ENCODE data around the gene DNAJC18.
"Not testable (repeated sequence)": the region's sequence is repeated elsewhere in the genome, so short reads cannot be mapped to it uniquely, and the experiment has no call there.

Gene DNAJC18

GRCh38 chr5:139439013-139439903, at the start of gene DNAJC18:
DNAJC18 (minus strand) TSS chr5:139439525; CDS start chr5:139439445, 80 bp downstream.
- DNase-seq (ENCODE audit: low read depth): peak; percentile 77

- no peak for DNase-seq (ENCODE audit: low read depth)
Observed at GRCh38 chr5:139488260-139488659, 48.9 kb upstream of the DNAJC18 start.

DNA sequence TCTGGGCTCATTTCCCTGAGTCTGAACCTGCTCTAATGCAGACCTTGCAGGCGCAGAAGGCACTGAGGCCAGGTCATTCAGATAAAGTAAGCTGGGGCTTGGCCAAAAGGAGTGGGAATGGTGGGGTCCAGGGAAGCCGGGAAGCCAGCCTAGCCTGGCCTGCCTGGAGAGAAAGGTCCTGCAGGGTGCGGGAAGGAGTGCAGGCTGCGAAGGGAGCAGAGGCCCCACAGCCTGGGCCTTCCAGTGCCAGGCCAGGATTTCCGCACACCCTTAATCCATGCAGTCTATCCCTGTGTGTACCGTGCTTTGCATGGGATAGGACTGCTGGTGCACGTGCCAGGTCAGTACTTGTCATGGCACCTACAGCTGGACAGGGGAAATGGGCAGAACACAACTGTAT, 46.9 kb upstream of the DNAJC18 start:
- DNase-seq (ENCODE audit: low read depth): no peak

DNA sequence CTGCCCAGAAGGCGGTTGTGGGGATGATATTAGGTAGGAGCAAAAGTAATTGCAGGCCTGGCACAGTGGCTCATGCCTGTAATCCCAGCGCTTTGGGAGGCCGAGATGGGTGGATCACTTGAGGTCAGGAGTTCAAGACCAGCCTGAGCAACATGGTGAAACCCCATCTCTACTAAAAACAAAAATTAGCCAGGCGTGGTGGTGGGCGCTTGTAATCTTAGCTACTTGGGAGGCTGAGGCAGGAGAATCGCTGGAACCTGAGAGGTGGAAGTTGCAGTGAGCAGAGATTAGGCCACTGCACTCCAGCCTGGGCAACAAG, 43.5 kb upstream of the DNAJC18 start:
- not testable (repeated sequence) for DNase-seq (ENCODE audit: low read depth)

- DNase-seq (ENCODE audit: low read depth): peak; percentile 47
Observed at GRCh38 chr5:139482050-139482889, 42.9 kb upstream of the DNAJC18 start, which contains the start of gene STING1. STING1 (minus strand) TSS chr5:139482758; CDS start chr5:139481704, 1,054 bp downstream.

- no peak for DNase-seq (ENCODE audit: low read depth)
Observed at GRCh38 chr5:139481580-139482049, 42.3 kb upstream of the DNAJC18 start.

- DNase-seq (ENCODE audit: low read depth): no peak
Observed at GRCh38 chr5:139481122-139481533, 41.8 kb upstream of the DNAJC18 start.

- DNase-seq (ENCODE audit: low read depth): not testable (repeated sequence)
Observed at GRCh38 chr5:139479729-139480128, 40.4 kb upstream of the DNAJC18 start.

GRCh38 chr5:139478657-139479423, 39.5 kb upstream of the DNAJC18 start:
- not testable (repeated sequence) for DNase-seq (ENCODE audit: low read depth)

- DNase-seq (ENCODE audit: low read depth): no peak
Observed at GRCh38 chr5:139475865-139476617, 36.7 kb upstream of the DNAJC18 start.

GRCh38 chr5:139474890-139475791, 35.8 kb upstream of the DNAJC18 start:
- no peak for DNase-seq (ENCODE audit: low read depth)

DNA sequence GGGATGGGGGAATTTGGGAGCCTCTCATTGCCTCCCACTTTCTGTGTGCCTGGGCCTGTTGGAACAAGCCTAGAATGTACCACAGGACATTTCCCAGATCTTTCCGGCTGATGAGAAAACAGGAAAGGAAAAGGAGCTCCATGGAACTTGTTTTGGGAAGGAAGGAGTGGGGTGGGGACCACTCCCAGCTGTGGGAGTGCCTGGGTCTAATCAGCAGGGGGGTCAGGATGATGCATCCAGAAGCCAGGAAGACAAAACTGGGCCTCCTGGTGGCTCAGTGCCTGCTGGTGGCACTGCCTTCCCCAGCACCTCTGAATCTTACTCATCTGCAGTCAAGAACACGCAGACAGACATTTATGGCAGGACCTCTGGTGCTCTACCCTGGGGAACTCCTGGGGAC, 34.2 kb upstream of the DNAJC18 start:
- no peak for DNase-seq (ENCODE audit: low read depth)

DNA sequence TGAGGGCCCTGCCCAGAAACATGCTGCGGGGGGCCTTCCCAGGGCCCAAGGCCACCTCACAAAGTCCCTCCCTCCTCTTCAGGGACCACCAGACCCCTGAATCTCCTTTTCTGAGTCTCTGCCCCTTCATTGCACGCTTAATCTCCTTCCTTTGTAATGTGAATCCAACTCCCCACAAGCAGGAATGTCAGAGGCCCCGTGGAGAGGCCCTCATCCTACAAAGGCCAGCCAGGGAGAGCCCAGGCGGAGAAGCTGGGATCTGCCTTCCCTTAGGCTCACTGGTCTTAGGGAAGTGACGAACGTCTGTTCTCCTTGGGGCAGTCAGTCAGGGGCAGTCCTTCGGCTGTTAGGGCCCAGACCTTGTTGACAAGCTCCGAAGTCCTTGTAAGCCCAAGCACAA, 33.8 kb upstream of the DNAJC18 start:
- no peak for DNase-seq (ENCODE audit: low read depth)

DNA sequence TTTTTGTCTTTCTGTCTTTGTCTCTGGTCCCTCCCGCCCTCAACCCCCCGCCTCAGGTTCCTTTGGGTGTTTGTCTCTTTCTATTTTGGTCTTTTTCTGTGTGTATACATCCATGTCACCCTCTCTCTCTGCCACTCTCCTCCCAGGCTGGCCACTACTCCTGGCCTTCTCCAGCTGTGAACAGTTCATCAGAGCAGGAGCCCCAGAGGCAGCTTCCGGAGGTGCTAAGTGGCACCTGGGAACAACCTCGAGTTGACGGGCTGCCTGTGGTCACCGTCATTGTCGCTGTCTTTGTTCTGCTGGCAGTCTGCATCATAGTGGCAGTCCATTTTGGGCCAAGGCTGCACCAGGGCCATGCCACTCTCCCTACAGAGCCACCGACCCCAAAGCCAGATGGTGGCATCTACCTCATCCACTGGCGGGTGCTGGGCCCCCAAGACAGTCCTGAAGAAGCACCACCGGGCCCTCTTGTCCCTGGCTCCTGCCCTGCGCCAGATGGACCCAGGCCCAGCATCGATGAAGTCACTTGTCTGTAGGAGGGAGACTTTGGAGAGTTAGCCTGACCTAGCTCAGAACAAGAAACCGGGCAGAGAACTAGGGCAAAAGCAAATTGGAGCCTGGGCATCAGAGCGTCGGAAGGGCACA, 33.2 kb upstream of the DNAJC18 start:
- no peak for DNase-seq (ENCODE audit: low read depth)

GRCh38 chr5:139470821-139471300, 31.5 kb upstream of the DNAJC18 start, which contains the start of gene SMIM33:
SMIM33 (plus strand) TSS chr5:139471004; CDS start chr5:139471122, 118 bp downstream.
- DNase-seq (ENCODE audit: low read depth): no peak

- no peak for DNase-seq (ENCODE audit: low read depth)
Observed at GRCh38 chr5:139468421-139468931, 29.2 kb upstream of the DNAJC18 start.

GRCh38 chr5:139462586-139463276, 23.4 kb upstream of the DNAJC18 start, which contains the start of gene ECSCR:
ECSCR (minus strand) TSS chr5:139462743; CDS start chr5:139462670, 73 bp downstream.
- DNase-seq (ENCODE audit: low read depth): no peak

GRCh38 chr5:139461698-139462097, 22.4 kb upstream of the DNAJC18 start:
- DNase-seq (ENCODE audit: low read depth): no peak

All from stimulated activated CD8-positive, alpha-beta memory T cell treated with anti-CD3 and anti-CD28 coated beads, Interleukin-12 subunit alpha, Interleukin-12 subunit beta, amount 100 ng/mL, for 1 hour (primary cell).